ENCODE data around the gene SORBS1. TPM values are rescaled to one million over a fixed set of nuclear protein-coding genes. Genes with fewer than 3 reads are reported as not detected.
A peak's percentile ranks its signal among the peaks of the same experiment; 100 is the strongest.

SORBS1 gene
- total RNA-seq, 6 experiments from 2014 or later = 56.4 to 97.9 (median 76.5) TPM

DNA sequence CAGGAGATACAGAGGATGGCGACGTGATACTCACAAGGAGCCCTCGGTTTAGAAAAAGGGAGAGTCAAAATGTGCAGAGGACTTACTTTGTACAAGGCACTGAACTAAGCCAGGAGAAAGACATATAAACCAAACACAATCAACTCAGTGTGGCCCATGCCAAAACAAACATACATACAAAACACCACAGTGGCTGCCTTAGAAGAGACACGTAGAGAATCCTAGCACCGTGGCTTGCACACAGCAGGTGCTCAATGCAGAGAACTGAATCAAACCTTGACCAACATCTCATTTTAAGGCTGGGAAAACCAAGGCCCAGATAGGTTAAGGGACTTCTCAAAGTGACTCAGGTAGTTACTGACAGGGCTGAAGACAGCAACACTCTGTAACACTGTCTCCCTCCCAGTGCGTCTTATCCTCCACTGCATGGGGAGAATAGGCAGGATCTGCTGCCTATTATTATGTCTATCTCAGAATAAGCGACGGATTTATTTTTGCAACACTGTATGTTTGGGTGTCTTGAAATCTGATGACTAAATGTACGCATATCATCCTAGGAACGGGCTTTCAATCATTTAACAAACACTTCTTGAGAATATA lies 11.0 kb downstream of the SORBS1 start:
- Histone ChIP-seq H3K27ac (peak overlapping the region in 1 of 3 donors; percentile 26), H3K36me3 (peaks cover 0 to 3% (median 0%) of the 10 kb centered on the region in 4 donors), H3K4me1 (peaks cover 0 to 24% (median 5%) of the 10 kb centered on the region in 4 donors), H3K9me3 (no peaks in the 10 kb centered on the region), H3K4me3 (no peak overlapping the region), H3K27me3 (no peaks in the 10 kb centered on the region)
- intact Hi-C loops (cut with DNase I) = loop anchor here in 1 of 2 donors (10.0 kb wide), 1 partner anchor 55 kb away; no protein-coding TSS in a partner anchor
- ATAC-seq (peak; percentile 69 to 82 (median 78)), DNase-seq (no peak)
- TF ChIP-seq POLR2A (IDR thresholded peaks at IDR 0.05) = no peak
- TF ChIP-seq, protein P1, sequence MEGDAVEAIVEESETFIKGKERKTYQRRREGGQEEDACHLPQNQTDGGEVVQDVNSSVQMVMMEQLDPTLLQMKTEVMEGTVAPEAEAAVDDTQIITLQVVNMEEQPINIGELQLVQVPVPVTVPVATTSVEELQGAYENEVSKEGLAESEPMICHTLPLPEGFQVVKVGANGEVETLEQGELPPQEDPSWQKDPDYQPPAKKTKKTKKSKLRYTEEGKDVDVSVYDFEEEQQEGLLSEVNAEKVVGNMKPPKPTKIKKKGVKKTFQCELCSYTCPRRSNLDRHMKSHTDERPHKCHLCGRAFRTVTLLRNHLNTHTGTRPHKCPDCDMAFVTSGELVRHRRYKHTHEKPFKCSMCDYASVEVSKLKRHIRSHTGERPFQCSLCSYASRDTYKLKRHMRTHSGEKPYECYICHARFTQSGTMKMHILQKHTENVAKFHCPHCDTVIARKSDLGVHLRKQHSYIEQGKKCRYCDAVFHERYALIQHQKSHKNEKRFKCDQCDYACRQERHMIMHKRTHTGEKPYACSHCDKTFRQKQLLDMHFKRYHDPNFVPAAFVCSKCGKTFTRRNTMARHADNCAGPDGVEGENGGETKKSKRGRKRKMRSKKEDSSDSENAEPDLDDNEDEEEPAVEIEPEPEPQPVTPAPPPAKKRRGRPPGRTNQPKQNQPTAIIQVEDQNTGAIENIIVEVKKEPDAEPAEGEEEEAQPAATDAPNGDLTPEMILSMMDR (IDR thresholded peaks at IDR 0.05) = no peak
- WGBS (ENCODE audit: insufficient coverage, low coverage, low lambda C conversion rate, missing lambda C conversion rate) = 57% methylated on average over 10 of the region's 10 CpGs

DNA sequence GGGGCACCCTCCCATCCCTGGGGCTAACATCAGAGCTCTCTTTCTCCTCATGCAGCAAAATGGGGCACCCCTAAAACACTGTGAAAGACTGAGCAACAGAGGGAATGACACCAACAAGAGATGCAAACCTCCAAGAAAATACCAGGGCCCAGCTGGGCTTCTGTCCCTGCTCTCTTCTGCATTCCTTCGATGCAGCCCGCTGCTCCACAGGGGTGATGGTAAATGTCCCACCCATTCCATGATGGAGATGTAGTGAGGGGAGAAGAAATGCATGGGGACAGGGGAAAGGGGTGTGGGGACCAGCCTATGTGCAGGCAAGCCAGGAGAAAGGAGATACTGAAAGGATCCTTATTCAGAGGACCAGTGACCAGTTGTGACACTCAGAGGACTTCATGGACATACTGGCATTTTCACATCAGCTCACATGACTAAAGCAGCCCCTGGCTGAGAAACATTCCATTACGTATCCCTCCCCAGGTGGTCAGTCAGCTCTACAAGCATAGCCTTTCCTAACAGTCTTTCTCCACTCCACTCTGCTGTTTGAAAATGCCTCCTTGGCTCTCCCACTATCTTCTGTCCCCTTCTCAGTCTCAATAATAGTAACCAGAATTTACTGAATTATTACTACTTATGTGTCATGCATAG lies 13.3 kb downstream of the SORBS1 start:
- WGBS (ENCODE audit: insufficient coverage, low coverage, low lambda C conversion rate, missing lambda C conversion rate) = 85% methylated on average over 2 of the region's 3 CpGs
- intact Hi-C loops (cut with DNase I) = no loop called here
- no peaks in the 10 kb centered on the region for H3K9me3 ChIP-seq
- DNase-seq (no peak), ATAC-seq (no peak)
- no peaks in the 10 kb centered on the region for H3K36me3 ChIP-seq
- H3K4me3 ChIP-seq = no peak overlapping the region
- TF ChIP-seq POLR2A (IDR thresholded peaks at IDR 0.05) = no peak
- TF ChIP-seq, protein P1 (IDR thresholded peaks at IDR 0.05) = no peak
- H3K27me3 ChIP-seq = no peaks in the 10 kb centered on the region
- peaks cover 0 to 32% (median 7%) of the 10 kb centered on the region in 4 donors for H3K4me1 ChIP-seq
- no peak overlapping the region for H3K27ac ChIP-seq

DNA sequence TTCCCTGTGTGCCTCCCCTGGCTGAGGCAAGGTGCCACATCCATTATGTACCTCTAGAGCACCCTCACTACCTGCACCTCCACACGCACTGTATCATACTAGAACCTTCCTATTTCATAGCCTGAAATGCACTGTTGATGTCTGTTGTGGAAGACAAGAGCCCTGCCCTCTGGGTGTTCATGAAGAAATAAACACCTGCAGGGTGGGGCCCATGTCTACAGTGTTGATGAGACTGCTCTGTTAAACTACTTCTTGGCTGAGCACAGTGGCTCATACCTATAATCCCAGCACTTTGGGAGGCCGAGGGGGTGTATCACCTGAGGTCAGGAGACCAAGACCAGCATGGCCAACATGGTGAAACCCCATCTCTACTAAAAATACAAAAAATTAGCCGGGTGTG lies 14.0 kb downstream of the SORBS1 start:
- Histone ChIP-seq H3K4me3 (no peak overlapping the region), H3K27me3 (no peaks in the 10 kb centered on the region), H3K27ac (no peak overlapping the region), H3K4me1 (peaks cover 0 to 40% (median 11%) of the 10 kb centered on the region in 4 donors), H3K36me3 (no peaks in the 10 kb centered on the region), H3K9me3 (no peaks in the 10 kb centered on the region)
- ATAC-seq = no peak
- no peak for DNase-seq
- 80% methylated on average over 3 of the region's 3 CpGs for WGBS (ENCODE audit: insufficient coverage, low coverage, low lambda C conversion rate, missing lambda C conversion rate)
- intact Hi-C loops (cut with DNase I) = no loop called here
- TF ChIP-seq POLR2A (IDR thresholded peaks at IDR 0.05) = no peak
- TF ChIP-seq, protein P1 (IDR thresholded peaks at IDR 0.05) = no peak

DNA sequence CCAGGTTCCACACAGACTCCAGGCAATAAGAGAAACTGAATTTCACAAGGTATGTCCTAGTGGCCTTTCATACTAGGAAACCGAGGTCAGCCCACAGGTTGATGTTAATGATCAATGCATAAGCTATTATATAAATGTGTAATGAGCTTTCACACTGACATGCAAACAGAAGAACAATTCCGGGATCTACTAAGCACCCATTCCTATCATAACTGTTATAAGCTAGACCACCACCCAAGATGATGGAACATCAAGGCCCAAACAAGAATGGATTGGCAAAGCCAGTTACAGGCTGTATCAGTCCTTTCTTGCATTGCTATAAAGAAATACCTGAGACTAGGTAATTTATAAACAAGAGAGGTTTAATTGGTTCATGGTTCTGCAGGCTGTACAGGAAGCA lies 15.2 kb downstream of the SORBS1 start:
- DNase-seq = no peak
- no peaks in the 10 kb centered on the region for H3K9me3 ChIP-seq
- H3K27me3 ChIP-seq = no peaks in the 10 kb centered on the region
- WGBS (ENCODE audit: insufficient coverage, low coverage, low lambda C conversion rate, missing lambda C conversion rate) = 75% methylated on average over 2 of the region's 2 CpGs
- no peak for ATAC-seq
- TF ChIP-seq POLR2A (IDR thresholded peaks at IDR 0.05) = no peak
- TF ChIP-seq, protein P1 (IDR thresholded peaks at IDR 0.05) = no peak
- peaks cover 0 to 50% (median 18%) of the 10 kb centered on the region in 4 donors for H3K4me1 ChIP-seq
- H3K36me3 ChIP-seq = no peaks in the 10 kb centered on the region
- H3K27ac ChIP-seq = no peak overlapping the region
- intact Hi-C loops (cut with DNase I) = no loop called here
- H3K4me3 ChIP-seq = no peak overlapping the region
